HepG2 (cell line): ENCODE results near the gene NEURL2. TPM values are rescaled to one million over a fixed set of nuclear protein-coding genes. Genes with fewer than 3 reads are reported as not detected.

Experiments
- CCAR2 ChIP-seq: fragments of 200-400 bp; formaldehyde crosslinking; optimal IDR thresholded peaks from 2 replicates; pipeline ENCODE3; 2018; ENCODE audit warnings: low read depth, mild to moderate bottlenecking, low read length, moderate library complexity
- CSRNP2 ChIP-seq: sonication (generic); formaldehyde crosslinking; conservative IDR thresholded peaks from 2 replicates; pipeline ENCODE4 v1.8.0; 2022; ENCODE audit warnings: low read depth, missing genetic modification reagents
- KLF15 ChIP-seq: sonication (generic); formaldehyde crosslinking; IDR thresholded peaks from 2 replicates; pipeline ENCODE4 v1.8.1; 2023; ENCODE audit warnings: borderline replicate concordance, mild to moderate bottlenecking, inconsistent platforms, missing genetic modification reagents, mixed read lengths
- SKIL ChIP-seq: sonication (generic); formaldehyde crosslinking; IDR thresholded peaks from 2 replicates; pipeline ENCODE4 v1.8.0; 2022; ENCODE audit warnings: missing genetic modification reagents, mild to moderate bottlenecking, moderate library complexity, borderline replicate concordance
- ZBTB7B ChIP-seq: sonication (generic); formaldehyde crosslinking; IDR thresholded peaks from 2 replicates; pipeline ENCODE4 v1.4.0; 2020; ENCODE audit warnings: missing genetic modification reagents
- ZNF687 ChIP-seq: sonication (generic); formaldehyde crosslinking; IDR thresholded peaks from 2 replicates; pipeline ENCODE4 v1.5.1; 2020; ENCODE audit warnings: mild to moderate bottlenecking, missing genetic modification reagents, moderate library complexity
- ZNF724P ChIP-seq: sonication (generic); formaldehyde crosslinking; IDR thresholded peaks from 2 replicates; pipeline ENCODE4 v1.8.0; 2022; ENCODE audit warnings: missing genetic modification reagents, borderline replicate concordance
- ZNF770 ChIP-seq: sonication (generic); formaldehyde crosslinking; IDR thresholded peaks from 2 replicates; pipeline ENCODE4 v1.5.0; 2020; ENCODE audit warnings: mild to moderate bottlenecking, missing genetic modification reagents
- ZNF891 ChIP-seq: sonication (generic); formaldehyde crosslinking; IDR thresholded peaks from 2 replicates; pipeline ENCODE4 v1.5.0; 2020; ENCODE audit warnings: mild to moderate bottlenecking, missing genetic modification reagents
- polyA plus RNA-seq, 8 experiments: library from polyadenylated mRNA; depleted of rRNA in 3 of 8; stranded (reverse) in 7 of 8; unstranded in 1 of 8; fragments of >200 nt; fragmentation: Illumina TruSeq in 4 of 8; extraction: Trizol in 4 of 8; gene quantifications; 2 replicates each; pipeline versions ENCODE4 v1.2.1 to v1.2.3, GENCODE V29; 2011 to 2016; ENCODE audit warnings: low read depth in 4 of 8, missing spikeins in 1 of 8, mixed read lengths in 1 of 8; ENCODE audit not compliant: insufficient read depth in 1 of 8
- total RNA-seq, 5 experiments: library from RNA; depleted of rRNA; stranded (reverse); fragments of >200 nt; fragmentation: Illumina TruSeq; extraction: Trizol; gene quantifications; 2 replicates each; pipeline ENCODE4 v1.2.3, GENCODE V29; 2016; ENCODE audit warnings: low read depth in 1 of 5
- TF ChIP-seq, protein P1 (sequence below): IDR thresholded peaks from 2 replicates; pipeline ENCODE4 v1.6.1; 2016; ENCODE audit warnings: low read depth, missing genetic modification reagents, missing compliant biosample characterization

NEURL2 gene
- total and polyA plus RNA-seq, 2 of the 13 experiments (the other 11 are each of a cell fraction or from before 2014, with no cell fraction given), result 7.2 to 9.7 TPM

GRCh38 chr20:45917790-45918141 lies 26.8 kb upstream of the NEURL2 start (continued):
- TF ChIP-seq SKIL (CRISPR knock-in tag) (0 out of 2 replicates have a peak, but pooled peaks have one; percentile 20), ZNF724P (0 out of 2 replicates have a peak, but pooled peaks have one; percentile 44), ZBTB7B (no peak), ZNF770 (CRISPR knock-in tag) (peak; percentile 92), ZNF687 (CRISPR knock-in tag) (peak; percentile 35; the same call in 1 of the 2 replicates), CCAR2 (no peak), CSRNP2 (CRISPR knock-in tag) (no peak), KLF15 (CRISPR knock-in tag) (no peak), ZNF891 (CRISPR knock-in tag) (0 out of 2 replicates have a peak, but pooled peaks have one; percentile 34)
- TF ChIP-seq, protein P1, sequence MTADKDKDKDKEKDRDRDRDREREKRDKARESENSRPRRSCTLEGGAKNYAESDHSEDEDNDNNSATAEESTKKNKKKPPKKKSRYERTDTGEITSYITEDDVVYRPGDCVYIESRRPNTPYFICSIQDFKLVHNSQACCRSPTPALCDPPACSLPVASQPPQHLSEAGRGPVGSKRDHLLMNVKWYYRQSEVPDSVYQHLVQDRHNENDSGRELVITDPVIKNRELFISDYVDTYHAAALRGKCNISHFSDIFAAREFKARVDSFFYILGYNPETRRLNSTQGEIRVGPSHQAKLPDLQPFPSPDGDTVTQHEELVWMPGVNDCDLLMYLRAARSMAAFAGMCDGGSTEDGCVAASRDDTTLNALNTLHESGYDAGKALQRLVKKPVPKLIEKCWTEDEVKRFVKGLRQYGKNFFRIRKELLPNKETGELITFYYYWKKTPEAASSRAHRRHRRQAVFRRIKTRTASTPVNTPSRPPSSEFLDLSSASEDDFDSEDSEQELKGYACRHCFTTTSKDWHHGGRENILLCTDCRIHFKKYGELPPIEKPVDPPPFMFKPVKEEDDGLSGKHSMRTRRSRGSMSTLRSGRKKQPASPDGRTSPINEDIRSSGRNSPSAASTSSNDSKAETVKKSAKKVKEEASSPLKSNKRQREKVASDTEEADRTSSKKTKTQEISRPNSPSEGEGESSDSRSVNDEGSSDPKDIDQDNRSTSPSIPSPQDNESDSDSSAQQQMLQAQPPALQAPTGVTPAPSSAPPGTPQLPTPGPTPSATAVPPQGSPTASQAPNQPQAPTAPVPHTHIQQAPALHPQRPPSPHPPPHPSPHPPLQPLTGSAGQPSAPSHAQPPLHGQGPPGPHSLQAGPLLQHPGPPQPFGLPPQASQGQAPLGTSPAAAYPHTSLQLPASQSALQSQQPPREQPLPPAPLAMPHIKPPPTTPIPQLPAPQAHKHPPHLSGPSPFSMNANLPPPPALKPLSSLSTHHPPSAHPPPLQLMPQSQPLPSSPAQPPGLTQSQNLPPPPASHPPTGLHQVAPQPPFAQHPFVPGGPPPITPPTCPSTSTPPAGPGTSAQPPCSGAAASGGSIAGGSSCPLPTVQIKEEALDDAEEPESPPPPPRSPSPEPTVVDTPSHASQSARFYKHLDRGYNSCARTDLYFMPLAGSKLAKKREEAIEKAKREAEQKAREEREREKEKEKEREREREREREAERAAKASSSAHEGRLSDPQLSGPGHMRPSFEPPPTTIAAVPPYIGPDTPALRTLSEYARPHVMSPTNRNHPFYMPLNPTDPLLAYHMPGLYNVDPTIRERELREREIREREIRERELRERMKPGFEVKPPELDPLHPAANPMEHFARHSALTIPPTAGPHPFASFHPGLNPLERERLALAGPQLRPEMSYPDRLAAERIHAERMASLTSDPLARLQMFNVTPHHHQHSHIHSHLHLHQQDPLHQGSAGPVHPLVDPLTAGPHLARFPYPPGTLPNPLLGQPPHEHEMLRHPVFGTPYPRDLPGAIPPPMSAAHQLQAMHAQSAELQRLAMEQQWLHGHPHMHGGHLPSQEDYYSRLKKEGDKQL (CRISPR knock-in tag), result no peak
